Stimulated activated CD4-positive, alpha-beta T cell treated with anti-CD3 and anti-CD28 coated beads, Interleukin-2, amount 100 ng/mL, for 24 hours (primary cell): ENCODE measurements around the gene SERTAD3.
A peak's percentile ranks its signal among the peaks of the same experiment; 100 is the strongest.

Experiments used
- DNase-seq, 2 donors: peaks; one replicate each; pipeline ENCODE4 v3.0.0-alpha.2; 2020

Gene SERTAD3

DNA sequence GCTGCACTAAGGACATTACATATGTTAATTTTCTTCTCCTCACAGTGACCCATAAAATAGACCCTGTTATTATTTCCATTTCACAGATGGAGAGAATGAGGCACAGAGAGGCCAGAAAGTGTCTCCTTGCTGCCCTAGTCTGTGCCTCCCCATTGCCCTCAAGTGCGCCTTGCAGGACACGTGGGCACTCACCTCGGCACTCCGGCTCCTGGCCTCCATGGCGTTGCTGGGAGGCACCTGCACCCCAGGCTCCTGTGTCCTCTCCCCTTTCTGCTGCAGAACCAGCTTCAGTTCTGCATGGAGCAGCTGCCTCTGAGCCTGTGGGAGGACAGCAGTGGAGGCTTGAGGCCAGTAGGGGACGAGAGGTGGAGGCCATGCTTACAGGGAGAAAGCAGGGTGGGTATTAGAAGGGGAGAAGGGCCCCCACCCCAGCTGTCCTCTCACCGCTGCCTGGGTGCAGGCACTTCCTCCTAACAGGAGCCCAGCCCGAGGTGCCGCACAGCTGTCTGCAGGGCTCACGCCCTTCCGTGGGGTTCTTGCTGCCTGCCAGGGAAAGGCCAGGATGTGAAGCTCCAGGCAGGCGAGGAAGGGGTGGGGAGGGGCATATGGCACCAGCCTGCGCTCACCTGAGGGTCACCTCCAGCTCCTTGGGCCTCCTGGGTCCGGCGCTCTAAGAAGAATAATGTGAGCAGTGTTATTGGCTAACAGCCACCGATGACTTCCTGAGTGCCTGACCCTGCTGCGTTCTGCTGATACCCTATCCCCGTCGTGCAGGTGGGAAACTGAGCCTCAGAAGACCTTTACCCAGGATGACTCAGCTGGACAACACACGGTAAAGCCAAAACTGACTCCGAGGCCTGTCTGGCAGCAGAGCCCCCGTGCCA lies 36.2 kb downstream of the SERTAD3 start:
- DNase-seq, result no peak

DNA sequence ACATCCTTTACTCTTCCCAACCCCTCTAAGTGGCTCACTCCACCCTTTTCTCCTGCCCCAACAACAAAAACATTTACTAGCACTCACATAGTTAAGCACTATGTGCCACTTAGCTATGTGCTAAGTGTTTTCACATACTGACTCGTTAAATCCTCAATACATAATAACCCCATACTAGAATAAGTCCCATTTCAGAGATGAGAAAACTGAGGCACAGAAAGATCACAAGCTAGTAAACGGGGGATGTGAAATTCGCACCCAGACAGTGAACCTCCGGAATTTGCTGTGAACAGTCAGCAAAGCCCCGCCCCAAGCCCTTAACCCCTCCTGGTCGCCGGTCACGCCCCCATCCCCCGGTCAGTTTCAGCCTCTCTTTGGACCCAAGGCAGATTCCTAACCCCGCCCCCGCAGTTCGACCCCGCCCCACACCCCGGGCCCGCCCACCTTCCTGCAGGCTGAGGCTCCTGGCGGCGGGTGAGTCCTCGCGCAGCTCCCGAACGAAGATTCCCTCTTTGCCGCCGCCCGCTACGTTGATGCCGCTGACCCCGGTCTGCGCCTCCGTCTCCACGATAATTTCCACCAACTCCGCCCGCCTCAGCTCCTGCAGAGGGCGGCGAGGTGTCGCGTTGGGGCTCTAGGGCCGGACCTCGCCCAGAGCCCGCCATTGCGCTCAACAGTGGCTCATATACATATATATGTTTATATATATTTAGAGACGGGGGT lies 40.7 kb downstream of the SERTAD3 start:
- peak; percentile 76 to 88 for DNase-seq

DNA sequence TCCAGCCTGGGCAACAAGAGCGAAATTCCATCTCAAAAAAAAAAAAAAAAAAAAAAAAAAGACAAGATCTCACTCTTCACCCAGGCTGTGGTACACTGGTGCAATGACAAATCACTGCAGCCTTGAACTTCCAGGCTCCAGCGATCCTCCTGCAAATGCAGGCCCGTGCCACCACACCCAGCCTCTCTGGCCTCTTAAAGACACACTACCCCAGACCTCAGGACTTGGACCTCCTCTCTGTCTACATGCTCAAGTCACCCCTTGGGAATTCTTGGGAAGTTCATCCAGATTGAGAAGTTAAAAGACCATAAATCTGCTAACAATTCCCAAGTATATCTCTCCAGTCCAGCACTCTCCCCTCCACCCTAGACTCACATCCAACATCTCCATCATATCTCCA lies 43.6 kb downstream of the SERTAD3 start:
- no peak for DNase-seq

DNA sequence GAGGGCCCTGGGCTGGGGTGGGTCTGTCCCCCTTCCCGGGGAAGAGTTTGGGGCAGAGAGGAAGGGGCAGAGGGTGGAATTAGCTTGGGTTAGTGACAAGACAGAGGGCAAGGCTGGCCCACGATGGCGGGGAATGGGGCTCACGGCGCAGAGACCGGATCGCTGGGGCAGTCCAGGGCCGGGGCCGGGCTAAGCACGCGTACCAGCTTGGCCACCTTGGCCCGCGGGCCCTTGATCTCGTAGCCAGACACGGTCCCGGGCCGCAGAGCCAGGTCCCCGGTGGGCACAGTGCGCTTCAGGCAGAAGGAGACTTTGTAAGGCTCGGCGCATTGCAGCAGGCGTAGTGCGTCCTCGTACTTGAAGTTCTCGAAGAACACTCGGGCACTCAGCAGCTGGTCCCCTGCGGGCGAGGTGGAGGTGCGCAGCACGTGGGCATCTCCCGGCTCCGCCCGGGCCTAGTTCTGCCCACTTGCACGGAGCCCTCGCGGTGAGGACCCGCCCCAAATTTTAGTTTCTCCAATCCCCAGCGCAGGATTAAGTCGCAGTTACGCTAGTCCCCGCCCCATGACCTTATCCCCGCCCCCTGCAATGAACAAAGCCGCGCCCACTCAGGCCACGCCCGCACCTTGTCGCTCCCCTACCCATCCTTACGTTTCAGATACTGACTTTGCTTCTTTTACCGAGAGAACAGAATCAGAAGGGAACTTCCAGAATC lies 45.6 kb downstream of the SERTAD3 start:
- DNase-seq, result peak; percentile 63 to 71

DNA sequence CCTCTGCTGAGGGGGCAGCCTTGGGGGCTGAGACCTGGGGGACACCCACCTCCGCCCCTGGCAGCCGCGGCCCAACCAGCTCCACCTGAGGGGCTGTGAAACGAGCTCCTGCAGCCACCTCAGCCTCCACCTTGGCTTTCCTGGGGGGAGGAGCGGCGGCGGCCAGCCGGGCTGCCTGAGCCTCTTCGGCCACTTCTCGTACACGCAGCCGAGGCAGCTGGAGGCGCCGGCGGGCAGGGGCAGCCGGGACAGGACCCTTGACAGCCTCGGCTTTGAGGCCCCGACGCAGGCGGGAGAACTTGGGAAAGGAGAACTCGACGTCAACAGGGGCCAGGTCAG lies 46.6 kb downstream of the SERTAD3 start:
- DNase-seq, result no peak

DNA sequence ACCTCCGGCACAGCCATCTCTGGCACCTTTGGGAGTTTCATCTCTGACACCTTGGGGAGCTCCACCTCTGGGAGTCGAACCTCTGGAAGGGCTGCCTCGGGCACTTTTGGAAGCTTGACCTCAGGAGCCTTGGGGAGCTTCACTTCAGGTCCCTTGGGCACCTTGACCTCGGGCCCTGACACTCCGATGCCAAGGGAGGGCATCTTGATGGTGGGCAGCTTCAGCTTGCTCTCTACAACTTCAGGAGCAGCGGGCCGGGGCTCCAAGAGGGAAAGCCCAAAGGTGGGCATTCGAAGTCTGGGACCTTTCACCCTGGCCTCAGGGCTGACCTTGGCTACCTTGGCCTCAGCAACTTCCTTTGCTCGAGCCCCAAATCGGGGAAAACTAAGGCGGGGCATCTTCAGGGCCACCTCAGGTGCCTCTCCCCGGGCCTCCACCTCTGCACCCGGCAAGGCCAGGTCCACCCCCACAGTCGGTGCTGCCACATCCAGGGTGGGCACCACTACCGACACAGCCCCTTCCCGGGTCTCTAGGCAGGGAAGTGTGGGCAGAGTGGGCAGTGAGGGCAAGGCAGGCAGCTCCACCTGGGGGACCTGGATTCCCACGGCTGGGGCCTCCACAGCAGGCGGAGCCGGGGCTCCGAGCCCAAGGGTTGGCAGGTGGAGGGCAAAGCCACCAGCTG lies 47.1 kb downstream of the SERTAD3 start:
- no peak for DNase-seq

DNA sequence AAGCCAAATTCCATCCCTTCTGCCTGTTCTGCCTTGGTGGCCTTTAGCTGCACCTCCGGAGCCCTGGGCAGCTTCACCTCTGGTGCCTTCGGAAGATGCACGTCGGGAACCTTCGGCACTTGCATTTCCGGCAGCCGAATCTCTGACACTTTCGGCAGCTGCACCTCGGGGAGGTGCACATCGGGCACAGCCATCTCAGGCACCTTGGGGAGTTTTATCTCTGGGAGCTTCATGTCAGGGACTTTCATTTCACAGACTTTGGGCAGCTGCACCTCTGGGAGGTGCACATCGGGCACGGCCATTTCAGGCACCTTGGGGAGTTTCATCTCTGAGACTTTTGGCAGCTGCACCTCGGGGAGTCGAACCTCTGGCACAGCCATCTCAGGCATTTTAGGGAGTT lies 48.2 kb downstream of the SERTAD3 start:
- DNase-seq, result no peak

DNA sequence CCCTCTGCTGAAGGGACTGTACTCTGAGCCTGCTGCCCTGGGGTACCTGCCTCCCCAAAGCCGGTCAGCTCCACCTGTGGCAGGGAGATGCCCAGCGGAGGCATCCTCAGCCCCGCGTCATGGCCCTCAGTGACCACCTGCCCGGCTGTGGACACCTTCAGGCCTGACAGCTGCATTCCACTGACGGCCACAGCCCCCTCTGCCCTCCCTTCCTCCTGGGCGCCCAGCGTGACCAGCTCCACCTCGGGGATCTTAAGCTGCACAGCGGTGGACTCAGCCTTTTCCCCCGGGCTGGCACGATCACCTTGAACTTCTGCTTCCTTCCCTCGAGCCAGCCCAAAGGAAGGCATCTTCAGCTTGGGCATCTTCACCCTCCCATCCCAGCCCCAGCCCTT lies 49.3 kb downstream of the SERTAD3 start:
- no peak for DNase-seq

DNA sequence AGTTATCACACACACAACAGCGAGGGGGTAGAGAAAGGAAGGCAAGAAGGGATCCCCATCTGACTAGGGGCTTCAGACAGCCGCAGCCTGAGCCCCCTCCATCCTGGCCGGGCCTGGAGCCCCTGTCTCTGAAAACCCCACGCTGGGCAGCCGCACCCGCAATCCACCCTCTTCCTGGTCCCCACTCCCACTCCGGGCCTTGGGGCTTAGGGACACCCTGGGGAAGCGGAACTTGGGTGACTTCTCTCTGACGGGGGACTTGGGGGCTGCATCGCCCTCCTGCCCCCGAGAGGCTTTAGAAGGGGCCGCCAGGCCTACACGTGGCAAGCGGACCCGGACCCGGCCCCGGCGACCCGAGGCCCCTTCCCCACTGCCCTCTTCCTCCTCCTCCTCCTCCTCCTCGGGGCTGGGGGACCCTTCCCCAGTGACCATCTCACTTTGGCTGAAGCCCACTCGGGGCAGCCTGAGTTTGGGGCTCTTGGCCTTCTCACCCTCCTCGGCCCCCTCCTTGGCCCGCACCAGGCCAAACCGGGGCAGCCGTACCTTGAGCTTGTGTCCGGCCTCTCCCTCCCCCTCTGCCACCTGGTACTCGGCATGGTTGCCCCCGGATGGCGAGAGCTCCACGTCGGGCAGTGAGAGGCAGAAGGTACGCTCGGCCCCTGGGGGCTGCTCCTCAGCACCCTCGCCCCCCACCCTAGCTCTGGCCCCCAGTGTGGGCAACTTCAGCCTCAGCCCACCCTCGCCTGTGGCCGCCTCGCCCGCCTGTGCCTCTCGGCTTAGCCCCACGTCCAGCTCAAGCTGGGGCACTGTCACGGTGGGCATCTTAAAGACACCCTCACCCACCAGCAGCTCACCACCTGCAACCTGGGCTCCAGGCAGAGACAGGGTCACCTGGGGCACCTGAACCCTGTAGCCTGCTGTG lies 50.0 kb downstream of the SERTAD3 start:
- no peak for DNase-seq

DNA sequence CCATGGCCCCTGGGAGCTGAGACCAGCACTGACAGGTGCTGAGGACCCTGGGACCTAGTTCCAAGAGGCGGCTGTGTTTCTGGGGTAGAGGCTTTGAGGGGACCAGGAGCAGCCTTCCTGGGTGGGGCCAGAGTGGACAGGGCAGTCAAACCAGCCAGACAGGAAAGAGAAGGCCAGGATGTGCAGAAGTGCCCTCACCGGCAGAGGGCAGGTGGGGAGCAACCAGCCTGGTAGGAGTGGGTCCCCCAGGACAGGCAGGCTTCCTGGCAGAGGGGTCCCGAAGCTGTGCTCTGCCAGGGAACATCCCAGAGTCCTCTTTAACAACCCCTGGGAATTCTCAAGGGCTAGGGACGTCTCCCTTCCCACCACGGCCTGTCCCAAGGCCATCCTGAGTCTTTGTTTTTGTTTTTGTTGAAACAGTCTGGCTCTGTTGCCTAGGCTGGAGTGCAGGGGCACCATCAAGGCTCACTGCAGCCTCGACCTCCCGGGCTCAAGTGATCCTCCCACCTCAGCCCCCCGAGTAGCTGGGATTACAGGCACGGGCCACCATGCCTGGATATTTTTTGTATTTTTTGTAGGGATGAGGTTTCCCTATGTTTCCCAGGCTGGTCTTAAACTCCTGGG lies 51.1 kb downstream of the SERTAD3 start:
- DNase-seq, result no peak

DNA sequence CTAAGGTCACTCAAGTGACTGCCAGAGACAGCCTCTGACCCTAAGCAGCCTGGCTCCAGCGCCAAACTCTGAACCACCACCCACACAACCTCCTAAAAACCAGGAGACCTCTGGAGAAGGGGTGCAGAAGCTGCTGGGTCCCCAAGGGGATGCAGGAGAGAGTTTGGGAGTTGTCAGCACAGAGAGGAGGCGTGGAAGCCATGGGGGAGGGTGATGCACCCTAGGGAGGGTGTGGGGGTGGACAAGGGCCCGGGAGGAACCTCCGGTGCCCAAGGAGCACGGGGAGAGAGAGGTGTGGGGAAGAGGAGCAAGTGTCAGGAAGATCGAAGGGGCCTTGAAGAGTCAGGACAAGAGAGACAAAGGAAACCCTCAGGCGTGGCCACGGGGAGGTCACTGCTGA lies 52.0 kb downstream of the SERTAD3 start:
- DNase-seq, result no peak
